ENCODE data around the gene SLC38A3. TPM values are rescaled to one million over a fixed set of nuclear protein-coding genes. Genes with fewer than 3 reads are reported as not detected.
"Not testable (repeated sequence)": the region's sequence is repeated elsewhere in the genome, so short reads cannot be mapped to it uniquely, and the experiment has no call there.

SLC38A3 gene
- total RNA-seq, 2 experiments from 2014 or later = 0.22 TPM; not detected in 1

DNA sequence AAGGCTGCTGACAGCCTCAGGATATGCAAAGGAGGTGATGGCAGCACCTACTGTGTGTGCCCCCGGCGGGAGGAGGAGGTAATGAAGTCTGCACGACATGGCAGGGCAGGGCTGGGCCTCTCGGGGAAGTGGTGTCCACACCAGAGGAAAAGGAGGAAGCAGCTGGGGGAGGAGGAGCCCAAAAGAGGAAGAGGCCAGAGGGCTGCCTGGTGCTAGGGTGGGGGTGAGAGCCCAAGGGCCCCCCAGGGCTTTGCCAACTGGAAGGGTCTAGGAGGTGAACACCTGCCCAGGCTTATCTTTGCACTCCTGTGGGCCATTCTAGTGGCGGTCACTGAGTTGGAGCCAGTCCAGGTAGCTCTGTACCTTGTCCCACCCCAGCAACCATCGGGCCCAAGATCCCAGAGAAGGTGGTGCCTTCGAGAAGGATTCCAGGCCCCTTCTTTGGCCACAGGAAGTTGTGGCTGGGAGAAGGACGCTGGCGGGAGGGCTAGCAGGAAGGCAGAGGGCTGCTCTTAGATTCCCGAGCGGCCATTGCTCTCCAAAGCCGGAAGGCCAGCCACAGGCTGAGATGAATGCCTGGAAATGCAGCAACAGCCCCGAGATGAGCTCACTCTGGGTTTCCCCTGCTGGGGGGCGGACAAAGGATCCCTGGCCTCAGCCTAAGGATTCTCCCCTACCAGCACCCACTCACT, 37.9 kb downstream of the SLC38A3 start:
- Mint-ChIP-seq H3K36me3 (ENCODE audit: low read depth) (peaks cover 20% of the 10 kb centered on the region), H3K27ac (peak overlapping the region; percentile 95), H3K4me1 (ENCODE audit: low read depth) (peaks cover 80% of the 10 kb centered on the region), H3K27me3 (no peaks in the 10 kb centered on the region), H3K4me3 (peak overlapping the region; percentile 57), H3K9me3 (no peaks in the 10 kb centered on the region)
- TF ChIP-seq, protein P1, sequence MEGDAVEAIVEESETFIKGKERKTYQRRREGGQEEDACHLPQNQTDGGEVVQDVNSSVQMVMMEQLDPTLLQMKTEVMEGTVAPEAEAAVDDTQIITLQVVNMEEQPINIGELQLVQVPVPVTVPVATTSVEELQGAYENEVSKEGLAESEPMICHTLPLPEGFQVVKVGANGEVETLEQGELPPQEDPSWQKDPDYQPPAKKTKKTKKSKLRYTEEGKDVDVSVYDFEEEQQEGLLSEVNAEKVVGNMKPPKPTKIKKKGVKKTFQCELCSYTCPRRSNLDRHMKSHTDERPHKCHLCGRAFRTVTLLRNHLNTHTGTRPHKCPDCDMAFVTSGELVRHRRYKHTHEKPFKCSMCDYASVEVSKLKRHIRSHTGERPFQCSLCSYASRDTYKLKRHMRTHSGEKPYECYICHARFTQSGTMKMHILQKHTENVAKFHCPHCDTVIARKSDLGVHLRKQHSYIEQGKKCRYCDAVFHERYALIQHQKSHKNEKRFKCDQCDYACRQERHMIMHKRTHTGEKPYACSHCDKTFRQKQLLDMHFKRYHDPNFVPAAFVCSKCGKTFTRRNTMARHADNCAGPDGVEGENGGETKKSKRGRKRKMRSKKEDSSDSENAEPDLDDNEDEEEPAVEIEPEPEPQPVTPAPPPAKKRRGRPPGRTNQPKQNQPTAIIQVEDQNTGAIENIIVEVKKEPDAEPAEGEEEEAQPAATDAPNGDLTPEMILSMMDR (IDR thresholded peaks at IDR 0.05) = peak; percentile 15
- DNase-seq (peak; percentile 68), ATAC-seq (no peak)
- ChIA-PET POLR2A (interaction anchor here (0.9 to 3.8 kb wide), 7 partner anchors 9 to 94 kb away, joined by 3 to 14 read pairs (median 3); partner anchors contain the start of gene IFRD2), CTCF (interaction anchor here (0.6 to 8.0 kb wide), 9 partner anchors 11 to 56 kb away, joined by 3 to 239 read pairs (median 4); partner anchors contain the start of genes GNAI2, GNAT1, HYAL3 and IFRD2)
- intact Hi-C loops (cut with micrococcal nuclease) = no loop called here

DNA sequence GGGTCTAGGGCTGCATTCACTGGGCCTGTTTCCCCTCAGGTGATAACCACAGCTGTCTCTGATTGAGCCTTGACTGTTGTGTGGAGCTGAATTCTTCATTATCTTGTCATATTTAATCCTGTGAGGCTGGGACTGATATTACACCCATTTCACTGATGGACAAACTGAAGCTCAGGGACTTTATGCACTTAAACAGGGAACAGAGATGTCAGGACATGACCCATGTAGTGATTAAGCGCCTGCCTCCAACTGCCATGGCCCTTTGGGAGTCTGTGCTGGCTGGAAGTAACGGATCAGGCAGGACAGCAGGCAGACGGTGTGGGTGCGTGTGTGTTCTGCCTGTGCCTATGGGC, 38.4 kb downstream of the SLC38A3 start:
- ChIA-PET CTCF (interaction anchor here (0.9 to 8.0 kb wide), 9 partner anchors 12 to 55 kb away, joined by 3 to 239 read pairs (median 4); partner anchors contain the start of genes GNAI2, GNAT1, HYAL3 and NAA80), POLR2A (interaction anchor here (0.6 to 3.8 kb wide), 10 partner anchors 9 to 94 kb away, joined by 3 to 14 read pairs (median 3); partner anchors contain the start of genes HYAL3, IFRD2 and NAA80)
- peaks cover 21% of the 10 kb centered on the region for H3K36me3 Mint-ChIP-seq (ENCODE audit: low read depth)
- no peaks in the 10 kb centered on the region for H3K9me3 Mint-ChIP-seq
- intact Hi-C loops (cut with micrococcal nuclease) = no loop called here
- peak overlapping the region; percentile 95 for H3K27ac Mint-ChIP-seq
- H3K4me3 Mint-ChIP-seq = no peak overlapping the region
- peaks cover 82% of the 10 kb centered on the region for H3K4me1 Mint-ChIP-seq (ENCODE audit: low read depth)
- TF ChIP-seq, protein P1 (IDR thresholded peaks at IDR 0.05) = no peak
- no peak for DNase-seq
- no peak for ATAC-seq
- H3K27me3 Mint-ChIP-seq = no peaks in the 10 kb centered on the region

DNA sequence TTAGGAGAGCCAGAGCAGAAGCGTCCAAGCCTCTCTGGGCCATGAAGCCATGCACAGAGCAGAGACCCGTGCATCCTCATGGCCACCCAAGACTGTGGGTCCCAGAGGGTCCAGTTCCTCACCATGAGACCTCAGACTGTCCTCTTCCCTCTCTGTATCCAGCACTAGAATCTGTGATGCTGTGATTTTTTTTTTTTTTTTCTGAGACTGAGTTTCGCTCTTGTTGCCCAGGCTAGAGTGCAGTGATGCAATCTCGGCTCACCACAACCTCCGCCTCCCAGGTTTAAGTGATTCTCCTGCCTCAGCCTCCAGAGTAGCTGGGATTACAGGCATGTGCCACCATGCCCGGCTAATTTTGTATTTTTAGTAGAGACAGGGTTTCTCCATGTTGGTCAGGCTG, 39.7 kb downstream of the SLC38A3 start:
- CTCF ChIA-PET = interaction anchor here (1.2 to 8.0 kb wide), 2 partner anchors 13 to 15 kb away, joined by 3 to 239 read pairs; partner anchors contain the start of gene GNAI2
- H3K9me3 Mint-ChIP-seq; intact Hi-C loops (cut with micrococcal nuclease); H3K27me3 Mint-ChIP-seq; ATAC-seq: not testable (repeated sequence)
- Mint-ChIP-seq H3K36me3 (ENCODE audit: low read depth) (peaks cover 19% of the 10 kb centered on the region), H3K4me3 (peak overlapping the region; percentile 70), H3K27ac (peak overlapping the region; percentile 95), H3K4me1 (ENCODE audit: low read depth) (peaks cover 75% of the 10 kb centered on the region)
- DNase-seq = peak; percentile 24
- POLR2A ChIA-PET = interaction anchor here (1.2 to 2.4 kb wide), 4 partner anchors 14 to 17 kb away, joined by 3 to 11 read pairs (median 4); no protein-coding TSS in a partner anchor

DNA sequence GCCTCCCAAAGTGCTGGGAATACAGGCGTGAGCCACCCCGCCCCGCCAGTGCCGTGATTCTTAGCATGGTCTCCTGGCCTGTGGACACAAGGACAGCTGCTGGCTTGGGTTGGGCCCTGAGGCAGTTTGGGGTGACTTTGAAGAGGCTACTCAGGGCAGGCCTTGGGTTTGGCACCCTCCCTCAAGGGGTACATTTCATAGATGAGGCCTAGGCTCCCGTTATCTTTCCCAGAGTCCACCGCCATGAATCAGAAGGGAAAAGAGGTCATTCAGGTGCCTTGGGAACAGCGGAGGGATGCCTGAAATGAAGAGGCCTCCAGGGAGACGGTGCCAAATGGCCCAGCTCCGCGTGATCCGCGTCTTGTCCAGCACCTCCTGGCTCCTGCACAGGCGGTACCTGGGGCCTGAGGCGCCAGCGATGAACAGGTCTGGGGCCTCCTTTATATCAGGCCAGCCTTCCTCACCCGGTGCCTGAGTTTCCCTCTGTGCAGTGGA, 40.2 kb downstream of the SLC38A3 start:
- intact Hi-C loops (cut with micrococcal nuclease) = no loop called here
- TF ChIP-seq, protein P1 (IDR thresholded peaks at IDR 0.05) = no peak
- H3K27ac Mint-ChIP-seq = peak overlapping the region; percentile 95
- ChIA-PET POLR2A (interaction anchor here (0.6 to 2.4 kb wide), 2 partner anchors 17 to 71 kb away, joined by 3 to 11 read pairs; no protein-coding TSS in a partner anchor), CTCF (interaction anchor here (1.2 to 8.0 kb wide), 2 partner anchors 14 to 15 kb away, joined by 3 to 239 read pairs; partner anchors contain the start of gene GNAI2)
- no peaks in the 10 kb centered on the region for H3K9me3 Mint-ChIP-seq
- DNase-seq = no peak
- peak overlapping the region; percentile 70 for H3K4me3 Mint-ChIP-seq
- H3K4me1 Mint-ChIP-seq (ENCODE audit: low read depth) = peaks cover 73% of the 10 kb centered on the region
- H3K27me3 Mint-ChIP-seq = no peaks in the 10 kb centered on the region
- no peak for ATAC-seq
- peaks cover 19% of the 10 kb centered on the region for H3K36me3 Mint-ChIP-seq (ENCODE audit: low read depth)

DNA sequence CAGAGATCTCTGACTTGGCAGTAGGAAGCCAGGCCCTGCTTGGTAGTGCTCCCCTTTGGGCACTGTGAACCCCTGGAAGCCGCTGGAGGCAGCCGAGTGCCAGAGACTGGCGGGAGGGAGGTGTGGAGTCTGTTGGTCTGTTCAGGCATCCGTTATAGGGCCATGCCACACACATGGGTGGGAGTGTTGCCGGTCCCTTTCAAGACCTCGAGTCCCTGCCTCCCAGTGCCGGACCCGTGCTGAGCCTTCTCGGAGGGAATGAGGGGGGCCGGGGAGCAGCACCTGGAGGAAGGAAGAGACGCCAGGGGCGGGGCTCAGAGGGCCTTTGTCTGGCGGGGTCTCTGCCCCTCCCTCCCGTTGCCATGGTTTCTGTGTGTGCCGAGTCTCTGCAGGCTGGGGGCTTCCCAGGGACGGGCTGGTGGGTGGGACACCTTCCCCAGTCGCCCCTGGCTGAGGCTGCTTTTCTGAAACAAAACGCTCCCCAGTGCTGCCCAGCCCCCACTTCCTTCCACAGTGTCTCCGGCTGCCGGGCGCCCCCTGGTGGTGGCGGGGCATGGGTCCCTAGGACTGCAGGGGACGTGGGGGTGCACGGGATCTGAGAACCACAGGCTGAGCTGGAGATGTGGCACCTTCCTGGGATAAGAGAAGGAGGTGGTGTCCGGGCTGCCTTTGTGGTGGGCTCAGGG, 40.9 kb downstream of the SLC38A3 start:
- no peaks in the 10 kb centered on the region for H3K27me3 Mint-ChIP-seq
- DNase-seq (peak; percentile 99), ATAC-seq (peak; percentile 73)
- peaks cover 20% of the 10 kb centered on the region for H3K36me3 Mint-ChIP-seq (ENCODE audit: low read depth)
- ChIA-PET POLR2A (interaction anchor here (0.6 to 3.1 kb wide), 10 partner anchors 9 to 90 kb away, joined by 3 to 29 read pairs (median 6); partner anchors contain the start of gene GNAI2), CTCF (interaction anchor here (0.7 to 8.0 kb wide), 31 partner anchors 12 to 123 kb away, joined by 3 to 239 read pairs (median 6); partner anchors contain the start of genes CYB561D2, GNAI2, HYAL3 and IFRD2)
- intact Hi-C loops (cut with micrococcal nuclease) = loop anchor here (2.0 kb wide), 1 partner anchor 19 kb away; no protein-coding TSS in a partner anchor
- TF ChIP-seq, protein P1 (IDR thresholded peaks at IDR 0.05) = peak; percentile 98
- peak overlapping the region; percentile 70 for H3K4me3 Mint-ChIP-seq
- H3K27ac Mint-ChIP-seq = peak overlapping the region; percentile 95
- peaks cover 74% of the 10 kb centered on the region for H3K4me1 Mint-ChIP-seq (ENCODE audit: low read depth)
- no peaks in the 10 kb centered on the region for H3K9me3 Mint-ChIP-seq

Measured in activated CD8-positive, alpha-beta T cell treated with anti-CD3 and anti-CD28 coated beads for 36 hours (primary cell).